CD4-positive, alpha-beta memory T cell (primary cell): ENCODE data around the gene SLC4A1. TPM values are rescaled to one million over a fixed set of nuclear protein-coding genes. Genes with fewer than 3 reads are reported as not detected.

Source experiments
- CTCF ChIA-PET: fragments of 350-600 bp; sonication (Branson Sonifier 250); formaldehyde crosslinking; loops from one replicate; lab custom pipeline; 2021; ENCODE audit warnings: inconsistent platforms; ENCODE audit not compliant: partially characterized antibody; lab: Charles Lee
- POLR2A ChIA-PET: fragments of 350-600 bp; sonication (Branson Sonifier 250); formaldehyde crosslinking; loops from one replicate; lab custom pipeline; 2021; ENCODE audit not compliant: partially characterized antibody; lab: Charles Lee
- DNase-seq, 5 donors: peaks; one replicate each; pipeline versions ENCODE4 v3.0.0 to v3.0.0-alpha.2; 2020 to 2022; ENCODE audit warnings: mixed read lengths in 1 of 5
- H3K27ac ChIP-seq: one replicate; pipeline ENCODE4 v1.7.0; 2013; ENCODE audit warnings: low read depth, low read length
- H3K27me3 ChIP-seq: 2 replicates; pipeline ENCODE4 v1.7.0; 2013; ENCODE audit warnings: mild to moderate bottlenecking, low read length, moderate library complexity; ENCODE audit not compliant: insufficient read depth
- H3K36me3 ChIP-seq: 2 replicates; pipeline ENCODE4 v1.7.0; 2013; ENCODE audit warnings: mild to moderate bottlenecking, low read length, moderate library complexity; ENCODE audit not compliant: insufficient read depth
- H3K4me1 ChIP-seq: 2 replicates; pipeline ENCODE4 v1.7.0; 2013; ENCODE audit warnings: mild to moderate bottlenecking, low read length, moderate library complexity; ENCODE audit not compliant: insufficient read depth
- H3K4me3 ChIP-seq, 2 donors: one replicate each; pipeline ENCODE4 v1.7.0; 2013; ENCODE audit warnings: low read length in 2 of 2, mild to moderate bottlenecking in 1 of 2
- H3K9me3 ChIP-seq, 2 donors: one replicate each; pipeline ENCODE4 v1.7.0; 2013; ENCODE audit warnings: low read length in 2 of 2, control low read depth in 1 of 2; ENCODE audit not compliant: control insufficient read depth in 1 of 2
- H3K27ac Mint-ChIP-seq, 7 donors: one replicate each; pipeline ENCODE4 v1.8.0; 2020 to 2021; ENCODE audit warnings: mixed read lengths in 7 of 7, mild to moderate bottlenecking in 6 of 7, inconsistent platforms in 3 of 7, moderate library complexity in 3 of 7
- H3K27me3 Mint-ChIP-seq, 2 donors: one replicate each; pipeline ENCODE4 v1.8.0; 2020 to 2021; ENCODE audit warnings: mixed read lengths in 2 of 2
- H3K36me3 Mint-ChIP-seq, 2 donors: one replicate each; pipeline ENCODE4 v1.8.0; 2020 to 2021; ENCODE audit warnings: mixed read lengths in 2 of 2, inconsistent platforms in 1 of 2, mild to moderate bottlenecking in 1 of 2
- H3K4me1 Mint-ChIP-seq, 4 donors: one replicate each; pipeline ENCODE4 v1.8.0; 2020 to 2021; ENCODE audit warnings: mixed read lengths in 4 of 4, mild to moderate bottlenecking in 1 of 4
- H3K4me3 Mint-ChIP-seq, 8 donors: one replicate each; pipeline ENCODE4 v1.8.0; 2020 to 2021; ENCODE audit warnings: mixed read lengths in 8 of 8, mild to moderate bottlenecking in 7 of 8, moderate library complexity in 6 of 8, inconsistent platforms in 3 of 8
- H3K9me3 Mint-ChIP-seq, 8 donors: one replicate each; pipeline ENCODE4 v1.8.0; 2020 to 2021; ENCODE audit warnings: mixed read lengths in 8 of 8, mild to moderate bottlenecking in 5 of 8, inconsistent platforms in 3 of 8, moderate library complexity in 1 of 8
- intact Hi-C: fragments of 100-400 bp; cut with micrococcal nuclease; formaldehyde crosslinking; loops from one replicate; pipeline ENCODE4 v1.15.1; 2023
- polyA plus RNA-seq, 2 donors: library from polyadenylated mRNA; unstranded; fragments of 300-500 nt; fragmentation: Illumina TruSeq; gene quantifications; one replicate each; pipeline ENCODE4 v1.2.3, GENCODE V29; 2021
- total RNA-seq, 2 experiments: library from RNA; stranded (reverse); gene quantifications; one replicate each; pipeline ENCODE4 v1.2.3, GENCODE V29; 2021

The SLC4A1 gene
- total and polyA plus RNA-seq, 4 experiments from 2014 or later = not detected

- H3K4me1 Mint-ChIP-seq = peaks cover 39 to 67% (median 55%) of the 10 kb centered on the region in 4 donors
- peaks cover 31 to 55% of the 10 kb centered on the region in 2 donors for H3K36me3 Mint-ChIP-seq
Observed at GRCh38 chr17:44217738-44218343, 50.1 kb downstream of the SLC4A1 start.

GRCh38 chr17:44216694-44217093 is 51.2 kb downstream of the SLC4A1 start:
- peaks cover 35 to 63% (median 49%) of the 10 kb centered on the region in 4 donors for H3K4me1 Mint-ChIP-seq
- ChIA-PET POLR2A (interaction anchor here (0.6 to 15.7 kb wide), 14 partner anchors 7 to 826 kb away, joined by 3 to 325 read pairs (median 6); partner anchors contain the start of genes ATXN7L3, GRN, HDAC5 and RUNDC3A), CTCF (interaction anchor here (1.0 to 3.9 kb wide), 11 partner anchors 10 to 134 kb away, joined by 3 to 21 read pairs (median 5); partner anchors contain the start of genes GRN and TMUB2)
- H3K27ac Mint-ChIP-seq = peak overlapping the region; percentile 80 to 95 (median 91)
- peaks cover 50% of the 10 kb centered on the region for H3K4me1 ChIP-seq
- peaks cover 29% of the 10 kb centered on the region for H3K36me3 ChIP-seq
- H3K4me3 ChIP-seq = peak overlapping the region; percentile 50
- H3K27me3 ChIP-seq = no peaks in the 10 kb centered on the region
- peaks cover 0 to 6% (median 0%) of the 10 kb centered on the region in 8 donors for H3K9me3 Mint-ChIP-seq
- H3K27me3 Mint-ChIP-seq = no peaks in the 10 kb centered on the region
- DNase-seq = no peak
- peak overlapping the region; percentile 68 to 93 (median 83) for H3K4me3 Mint-ChIP-seq
- intact Hi-C loops = loop anchor here (5.0 kb wide), 1 partner anchor 209 kb away; no protein-coding TSS in a partner anchor
- peak overlapping the region; percentile 71 for H3K27ac ChIP-seq
- peaks cover 31 to 56% of the 10 kb centered on the region in 2 donors for H3K36me3 Mint-ChIP-seq
- no peaks in the 10 kb centered on the region for H3K9me3 ChIP-seq

More at GRCh38 chr17:44217738-44218343, 50.1 kb downstream of the SLC4A1 start:
- peak overlapping the region; percentile 71 for H3K27ac ChIP-seq
- H3K27me3 ChIP-seq = no peaks in the 10 kb centered on the region
- no peaks in the 10 kb centered on the region for H3K9me3 ChIP-seq
- POLR2A ChIA-PET = interaction anchor here (0.7 to 15.7 kb wide), 11 partner anchors 8 to 308 kb away, joined by 3 to 325 read pairs (median 6); partner anchors contain the start of genes ATXN7L3, GRN, SLC25A39 and TMUB2
- peaks cover 29% of the 10 kb centered on the region for H3K36me3 ChIP-seq
- H3K4me1 ChIP-seq = peaks cover 62% of the 10 kb centered on the region
- Mint-ChIP-seq H3K4me3 (peak overlapping the region; percentile 68 to 93 (median 83)), H3K9me3 (peaks cover 0 to 6% (median 0%) of the 10 kb centered on the region in 8 donors), H3K27me3 (no peaks in the 10 kb centered on the region), H3K27ac (peak overlapping the region; percentile 68 to 95 (median 91))
- intact Hi-C loops = loop anchor here (1.0 to 5.0 kb wide), 7 partner anchors 8 to 211 kb away; partner anchors contain the start of genes HROB, RUNDC3A and TMUB2
- DNase-seq = no peak
- peak overlapping the region; percentile 37 to 50 for H3K4me3 ChIP-seq
- CTCF ChIA-PET = interaction anchor here (0.9 to 3.9 kb wide), 14 partner anchors 8 to 133 kb away, joined by 3 to 21 read pairs (median 5); partner anchors contain the start of genes HDAC5, SLC25A39 and TMUB2

GRCh38 chr17:44216173-44216572 is 51.8 kb downstream of the SLC4A1 start:
- H3K27ac ChIP-seq = peak overlapping the region; percentile 71
- H3K4me1 Mint-ChIP-seq = peaks cover 35 to 63% (median 46%) of the 10 kb centered on the region in 4 donors
- H3K4me1 ChIP-seq = peaks cover 50% of the 10 kb centered on the region

GRCh38 chr17:44214896-44215295 is 53.0 kb downstream of the SLC4A1 start:
- Mint-ChIP-seq H3K36me3 (peaks cover 36 to 55% of the 10 kb centered on the region in 2 donors), H3K4me3 (peak overlapping the region in 7 of 8 donors; percentile 29 to 68 (median 58)), H3K27me3 (no peaks in the 10 kb centered on the region), H3K4me1 (peaks cover 38 to 71% (median 51%) of the 10 kb centered on the region in 4 donors), H3K9me3 (peaks cover 0 to 4% (median 0%) of the 10 kb centered on the region in 8 donors), H3K27ac (peak overlapping the region; percentile 80 to 91 (median 88))
- POLR2A ChIA-PET = interaction anchor here (1.0 to 15.7 kb wide), 8 partner anchors 5 to 133 kb away, joined by 3 to 325 read pairs (median 6); partner anchors contain the start of genes ATXN7L3, HDAC5 and SLC25A39
- Histone ChIP-seq H3K4me1 (peaks cover 63% of the 10 kb centered on the region), H3K4me3 (no peak overlapping the region), H3K36me3 (peaks cover 38% of the 10 kb centered on the region), H3K9me3 (no peaks in the 10 kb centered on the region), H3K27ac (peak overlapping the region; percentile 71), H3K27me3 (no peaks in the 10 kb centered on the region)
- no peak for DNase-seq
- intact Hi-C loops = loop anchor here (5.0 kb wide), 1 partner anchor 208 kb away; no protein-coding TSS in a partner anchor
- CTCF ChIA-PET = interaction anchor here (0.9 to 3.9 kb wide), 4 partner anchors 8 to 131 kb away, joined by 3 to 19 read pairs (median 10); partner anchors contain the start of gene GRN

More at GRCh38 chr17:44216173-44216572, 51.8 kb downstream of the SLC4A1 start:
- ChIA-PET CTCF (interaction anchor here (1.0 to 3.9 kb wide), 10 partner anchors 9 to 135 kb away, joined by 3 to 21 read pairs (median 6); partner anchors contain the start of genes GRN and TMUB2), POLR2A (interaction anchor here (0.7 to 15.7 kb wide), 14 partner anchors 6 to 143 kb away, joined by 3 to 325 read pairs (median 6); partner anchors contain the start of genes ATXN7L3, GRN, HDAC5 and RUNDC3A)
- peak; percentile 49 to 67 (median 60) for DNase-seq
- H3K27me3 ChIP-seq = no peaks in the 10 kb centered on the region
- H3K27me3 Mint-ChIP-seq = no peaks in the 10 kb centered on the region
- H3K4me3 Mint-ChIP-seq = peak overlapping the region; percentile 68 to 93 (median 83)
- no peaks in the 10 kb centered on the region for H3K9me3 ChIP-seq
- peaks cover 0 to 4% (median 0%) of the 10 kb centered on the region in 8 donors for H3K9me3 Mint-ChIP-seq
- peaks cover 31 to 55% of the 10 kb centered on the region in 2 donors for H3K36me3 Mint-ChIP-seq
- peak overlapping the region; percentile 26 to 50 for H3K4me3 ChIP-seq
- peak overlapping the region; percentile 80 to 95 (median 91) for H3K27ac Mint-ChIP-seq
- H3K36me3 ChIP-seq = peaks cover 33% of the 10 kb centered on the region
- intact Hi-C loops = loop anchor here (5.0 kb wide), 1 partner anchor 209 kb away; no protein-coding TSS in a partner anchor

- Histone ChIP-seq H3K27ac (peak overlapping the region; percentile 71), H3K27me3 (no peaks in the 10 kb centered on the region), H3K9me3 (no peaks in the 10 kb centered on the region), H3K4me3 (no peak overlapping the region), H3K4me1 (peaks cover 70% of the 10 kb centered on the region), H3K36me3 (peaks cover 46% of the 10 kb centered on the region)
- ChIA-PET POLR2A (interaction anchor here (1.0 to 15.7 kb wide), 12 partner anchors 4 to 134 kb away, joined by 3 to 325 read pairs (median 5); partner anchors contain the start of genes ATXN7L3, GRN, HDAC5 and SLC25A39), CTCF (interaction anchor here (0.9 to 5.1 kb wide), 3 partner anchors 7 to 113 kb away, joined by 3 to 48 read pairs (median 3); partner anchors contain the start of gene UBTF)
- peaks cover 36 to 59% of the 10 kb centered on the region in 2 donors for H3K36me3 Mint-ChIP-seq
- peaks cover 38 to 78% (median 53%) of the 10 kb centered on the region in 4 donors for H3K4me1 Mint-ChIP-seq
- H3K9me3 Mint-ChIP-seq = peaks cover 0 to 4% (median 0%) of the 10 kb centered on the region in 8 donors
- H3K4me3 Mint-ChIP-seq = peak overlapping the region in 3 of 8 donors; percentile 8 to 71 (median 25)
- peak overlapping the region; percentile 65 to 91 (median 88) for H3K27ac Mint-ChIP-seq
- DNase-seq = no peak
- no peaks in the 10 kb centered on the region for H3K27me3 Mint-ChIP-seq
- intact Hi-C loops = no loop called here
Observed at GRCh38 chr17:44214230-44214494, 53.8 kb downstream of the SLC4A1 start.

GRCh38 chr17:44213403-44214229 is 54.3 kb downstream of the SLC4A1 start:
- ChIA-PET POLR2A (interaction anchor here (0.9 to 15.7 kb wide), 13 partner anchors 5 to 140 kb away, joined by 3 to 325 read pairs (median 5); partner anchors contain the start of genes ATXN7L3, GRN, HDAC5 and SLC25A39), CTCF (interaction anchor here (1.4 to 6.8 kb wide), 4 partner anchors 8 to 131 kb away, joined by 3 to 107 read pairs (median 44); partner anchors contain the start of genes GRN and UBTF)
- Mint-ChIP-seq H3K9me3 (peaks cover 0 to 4% (median 0%) of the 10 kb centered on the region in 8 donors), H3K27me3 (no peaks in the 10 kb centered on the region), H3K4me1 (peaks cover 38 to 78% (median 53%) of the 10 kb centered on the region in 4 donors), H3K36me3 (peaks cover 38 to 61% of the 10 kb centered on the region in 2 donors), H3K4me3 (peak overlapping the region in 4 of 8 donors; percentile 8 to 71 (median 40)), H3K27ac (peak overlapping the region; percentile 65 to 91 (median 88))
- Histone ChIP-seq H3K36me3 (peaks cover 51% of the 10 kb centered on the region), H3K4me1 (peaks cover 70% of the 10 kb centered on the region), H3K4me3 (no peak overlapping the region), H3K27me3 (no peaks in the 10 kb centered on the region), H3K27ac (peak overlapping the region; percentile 71), H3K9me3 (no peaks in the 10 kb centered on the region)
- DNase-seq = no peak
- intact Hi-C loops = no loop called here
